H1 (cell line): ENCODE data around the gene NLRC5. TPM values are rescaled to one million over a fixed set of nuclear protein-coding genes. Genes with fewer than 3 reads are reported as not detected.

Source experiments
- ATF3 ChIP-seq: IDR thresholded peaks from 2 replicates; pipeline ENCODE4 v1.6.1; 2011; ENCODE audit warnings: low read depth, mild to moderate bottlenecking, low read length; ENCODE audit not compliant: insufficient read depth
- BACH1 ChIP-seq: IDR thresholded peaks from 2 replicates; pipeline ENCODE4 v1.6.1; 2012; ENCODE audit warnings: low read length, improper control_type of control experiment
- CBX5 ChIP-seq: fragments of 300-800, 300-1000 bp; sonication (generic); IDR thresholded peaks from 2 replicates; pipeline ENCODE4 v1.7.1; 2016; ENCODE audit warnings: antibody characterized with exemption, low read length, low read depth
- GABPA ChIP-seq: IDR thresholded peaks from 2 replicates; pipeline ENCODE4 v1.6.1; 2011; ENCODE audit warnings: mild to moderate bottlenecking, low read length, moderate library complexity, borderline replicate concordance; ENCODE audit not compliant: insufficient read depth
- KDM5A ChIP-seq: fragments of 200-600 bp; IDR thresholded peaks from 2 replicates; pipeline ENCODE4 v1.7.1; 2012; ENCODE audit warnings: mild to moderate bottlenecking, low read length, inconsistent platforms, mixed read lengths
- MAX ChIP-seq: IDR thresholded peaks from 2 replicates; pipeline ENCODE4 v1.6.1; 2012; ENCODE audit warnings: inconsistent platforms
- RXRA ChIP-seq: IDR thresholded peaks from 2 replicates; pipeline ENCODE4 v1.6.1; 2011; ENCODE audit warnings: low read depth, mild to moderate bottlenecking, low read length, moderate library complexity; ENCODE audit not compliant: insufficient read depth
- SIRT6 ChIP-seq: IDR thresholded peaks from one replicate; pipeline ENCODE4 v1.7.1; 2012; ENCODE audit warnings: low read length, inconsistent platforms
- SIX5 ChIP-seq: IDR thresholded peaks from 2 replicates; pipeline ENCODE4 v1.6.1; 2011; ENCODE audit warnings: mild to moderate bottlenecking, low read depth, low read length
- polyA plus RNA-seq, 7 experiments: library from polyadenylated mRNA; depleted of rRNA in 3 of 7; stranded (reverse) in 5 of 7; unstranded in 2 of 7; fragments of >200 nt in 5 of 7; fragments of 200-250 nt in 2 of 7; gene quantifications; 1 replicate in 5 of 7; 2 replicates in 1 of 7; 4 replicates in 1 of 7; pipeline versions ENCODE4 v1.2.1 to v1.2.3, GENCODE V29; 2011 to 2013; ENCODE audit warnings: missing spikeins in 2 of 7, mixed read lengths in 2 of 7
- total RNA-seq: library from RNA; stranded (reverse); fragmentation: NEBNext Ultra II Directional; extraction: Animal tissue kit (Norgen Biotek cat#: 25700); gene quantifications from 2 replicates; pipeline ENCODE4 v1.2.1, GENCODE V29; 2021

NLRC5 gene
- total and polyA plus RNA-seq, 2 of the 8 experiments (the other 6 are each of a cell fraction or from before 2014, with no cell fraction given), result 2.2 to 3.2 TPM

GRCh38 chr16:56939801-56940200, 49.6 kb upstream of the NLRC5 start (continued):
- TF ChIP-seq SIX5, result no peak
- no peak for TF ChIP-seq CBX5
- no peak for TF ChIP-seq ATF3
- no peak for TF ChIP-seq BACH1
- no peak for TF ChIP-seq RXRA
- no peak for TF ChIP-seq MAX
- no peak for TF ChIP-seq GABPA
- TF ChIP-seq KDM5A, result no peak
- TF ChIP-seq SIRT6, result no peak
